Activated CD8-positive, alpha-beta memory T cell treated with anti-CD3 and anti-CD28 coated beads, Interleukin-2, amount 50 U/mL, for 1 hour (primary cell): ENCODE results near the gene PPP1R12B.
"Not testable (repeated sequence)": the region's sequence is repeated elsewhere in the genome, so short reads cannot be mapped to it uniquely, and the experiment has no call there.

Experiments used
- DNase-seq: peaks from one replicate; pipeline ENCODE4 v3.0.0-alpha.2; 2020; ENCODE audit errors: extremely low read depth

Gene PPP1R12B

DNA sequence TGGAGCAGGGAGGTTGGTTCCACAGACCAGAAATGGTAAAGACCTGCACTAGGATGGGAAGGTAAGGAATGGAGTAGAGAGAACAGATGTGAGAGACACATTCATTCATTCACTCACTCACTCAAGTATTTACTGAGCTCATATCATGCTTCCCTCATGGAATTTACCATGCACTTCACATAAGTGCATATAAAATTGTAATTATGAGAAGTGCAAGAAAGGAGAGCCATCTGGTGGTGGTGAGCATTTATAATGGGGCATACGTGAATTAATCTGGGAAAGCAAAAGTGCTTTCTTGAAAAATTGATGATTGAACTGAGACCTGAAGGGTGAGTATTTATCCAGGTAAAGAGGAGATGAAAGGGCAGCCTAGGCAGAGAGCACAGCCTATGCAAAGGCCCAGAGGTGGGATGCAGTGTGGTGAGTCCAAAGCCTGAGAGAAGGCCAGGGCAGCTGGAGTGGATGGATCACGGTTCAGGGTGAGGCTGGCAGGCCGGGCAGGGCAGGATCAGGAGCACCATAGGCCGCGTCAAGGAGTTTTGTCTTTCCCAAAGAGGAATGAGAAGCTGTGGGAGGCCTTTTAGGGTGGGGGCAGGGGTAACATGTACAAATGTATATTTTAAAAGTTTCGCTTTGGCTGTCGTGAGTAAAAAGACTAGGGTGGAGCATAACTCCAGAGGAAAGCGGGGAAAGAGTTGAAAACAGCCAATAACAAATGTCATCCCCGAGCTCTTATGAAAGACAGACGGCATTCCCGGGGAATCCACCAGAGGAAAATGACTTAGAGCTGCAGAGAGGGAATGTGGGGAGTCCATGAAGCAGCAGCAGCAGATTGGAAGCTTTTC, 266.1 kb downstream of the PPP1R12B start:
- not testable (repeated sequence) for DNase-seq

DNA sequence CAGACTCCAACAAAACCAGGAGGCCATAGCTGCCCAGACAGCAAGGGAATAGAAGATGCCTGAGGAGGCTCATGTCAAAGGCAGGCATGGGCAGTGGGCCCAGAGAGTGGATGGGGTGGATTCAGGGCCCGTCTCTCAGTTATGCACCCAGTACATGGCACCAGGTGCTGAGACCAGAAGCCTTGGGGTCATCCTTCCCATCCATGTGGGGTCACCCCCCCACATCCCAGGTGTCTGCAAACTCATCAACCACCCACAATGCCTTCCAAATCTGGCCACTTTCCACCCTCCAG, 266.7 kb downstream of the PPP1R12B start:
- not testable (repeated sequence) for DNase-seq

DNA sequence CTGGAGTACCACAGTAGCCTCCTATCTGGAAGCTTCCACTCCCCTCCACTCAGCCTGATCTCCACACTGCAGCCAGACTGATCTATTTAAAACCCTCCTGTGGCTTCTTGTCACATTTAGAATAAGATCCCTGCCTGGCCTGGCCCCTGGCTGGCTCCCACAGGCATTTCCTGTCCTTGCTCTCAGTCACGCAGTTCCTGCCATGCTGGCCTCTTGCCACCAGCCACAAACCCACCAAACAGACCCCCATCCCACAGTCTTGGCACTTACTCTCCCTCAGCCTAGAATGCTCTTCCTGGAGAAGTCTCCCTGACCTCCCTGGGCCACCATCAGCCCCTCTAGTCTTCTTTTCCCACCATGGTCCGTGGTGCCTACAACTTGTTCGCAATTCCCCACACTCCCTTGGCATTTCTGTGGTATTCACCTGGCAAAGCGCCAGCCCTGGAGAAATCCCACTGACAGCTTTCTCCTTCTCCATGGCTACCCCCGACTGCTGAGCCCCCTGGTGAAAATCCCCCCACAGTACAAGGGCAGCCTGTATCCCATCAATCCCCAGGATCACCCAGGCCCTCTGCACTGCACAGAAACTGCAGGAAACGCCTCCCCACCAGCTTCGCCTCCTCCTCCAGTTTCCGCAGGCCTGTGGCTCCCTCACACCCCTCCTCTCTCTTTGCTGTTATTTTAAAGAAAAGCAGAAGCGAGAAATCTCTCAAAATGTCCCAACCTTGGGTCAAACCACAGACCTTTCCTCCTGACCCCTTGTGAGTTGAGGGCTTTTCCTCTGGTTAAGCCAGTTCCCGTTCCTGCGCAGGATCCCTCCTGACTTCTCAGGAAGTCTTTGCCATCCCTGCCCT, 267.2 kb downstream of the PPP1R12B start:
- no peak for DNase-seq

DNA sequence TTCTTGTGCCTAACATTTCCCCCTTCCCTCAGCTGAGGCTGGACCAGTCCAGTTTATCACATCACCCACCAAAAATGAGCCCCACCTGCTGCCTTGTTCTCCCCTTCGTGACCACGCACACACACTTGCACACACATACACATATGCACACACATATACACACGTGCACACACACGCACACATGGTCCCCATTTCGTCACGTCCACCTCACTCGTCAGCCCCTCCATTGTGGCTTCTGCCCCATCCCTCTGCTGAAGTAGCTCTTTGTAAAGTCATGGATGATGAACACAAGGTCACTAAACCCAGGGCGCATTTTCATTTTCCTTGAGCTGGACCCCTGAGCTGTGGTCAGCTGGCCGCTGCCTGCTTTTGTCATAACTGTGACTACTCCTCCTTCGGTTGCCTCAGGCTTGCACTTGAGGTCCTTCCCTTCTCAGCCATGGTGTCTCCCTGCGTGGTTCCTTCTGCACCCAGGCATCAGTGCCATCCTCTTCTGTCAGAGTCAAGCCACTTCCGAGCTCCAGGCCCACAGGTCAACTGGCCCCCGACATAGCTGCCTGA, 267.9 kb downstream of the PPP1R12B start:
- DNase-seq, result no peak

DNA sequence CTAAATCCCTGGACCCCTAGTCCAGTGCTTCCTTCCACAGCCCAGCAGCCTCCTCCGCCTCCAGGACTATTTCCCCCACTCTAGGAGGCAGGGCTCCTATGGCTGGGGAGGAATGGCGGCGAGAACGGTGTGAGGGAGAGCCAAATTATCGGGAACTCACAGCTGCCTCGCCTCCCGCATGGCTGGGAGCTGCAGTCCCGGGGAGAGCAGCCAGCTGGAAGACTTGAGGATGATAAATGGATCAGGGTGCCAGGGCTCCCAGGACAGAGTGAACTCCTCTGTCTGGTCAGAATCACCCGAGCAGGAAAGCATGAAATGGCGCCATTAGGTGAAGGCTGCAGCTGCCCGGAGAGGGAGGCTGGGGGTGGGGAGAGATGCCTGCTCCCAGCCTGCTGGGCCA, 270.5 kb downstream of the PPP1R12B start:
- not testable (repeated sequence) for DNase-seq

DNA sequence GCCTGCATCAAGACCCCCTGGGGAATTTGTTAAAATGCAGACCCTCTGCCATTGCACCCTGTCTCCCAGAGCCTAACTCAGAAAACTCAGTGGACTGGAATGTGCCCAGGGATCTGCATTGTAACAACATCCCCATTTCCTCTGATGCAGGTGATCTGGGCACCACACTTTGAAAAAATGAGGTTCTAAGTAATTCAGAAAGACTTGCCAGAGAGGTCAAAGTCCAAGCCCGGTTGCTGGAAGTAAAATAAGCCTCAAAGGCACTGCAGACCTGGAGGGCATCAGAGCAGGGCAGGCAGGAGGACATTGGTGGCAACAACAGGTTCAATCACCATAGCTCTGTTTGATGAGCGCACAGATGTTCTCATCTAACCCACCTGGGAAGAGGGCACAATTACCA, 271.0 kb downstream of the PPP1R12B start:
- DNase-seq, result no peak

DNA sequence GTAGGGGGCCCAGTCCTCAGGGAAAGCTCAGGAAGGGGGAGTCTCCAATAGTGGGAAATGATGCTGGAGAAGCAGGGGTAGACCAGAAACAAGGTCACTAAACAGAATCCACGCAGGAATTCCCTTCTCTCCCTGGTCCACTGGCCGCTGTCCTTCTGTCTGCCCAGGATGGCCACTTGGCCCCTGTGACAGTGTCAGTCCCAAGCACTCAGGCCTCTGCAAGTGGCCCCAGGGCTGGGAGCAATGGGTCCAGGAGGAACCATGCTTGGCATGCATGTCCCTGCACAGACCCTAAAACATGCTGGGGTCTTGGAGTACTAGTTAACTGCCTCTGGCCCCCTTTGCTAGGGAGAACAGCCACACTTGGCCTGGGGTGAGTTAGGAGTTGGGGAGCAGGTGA, 271.5 kb downstream of the PPP1R12B start:
- not testable (repeated sequence) for DNase-seq

DNA sequence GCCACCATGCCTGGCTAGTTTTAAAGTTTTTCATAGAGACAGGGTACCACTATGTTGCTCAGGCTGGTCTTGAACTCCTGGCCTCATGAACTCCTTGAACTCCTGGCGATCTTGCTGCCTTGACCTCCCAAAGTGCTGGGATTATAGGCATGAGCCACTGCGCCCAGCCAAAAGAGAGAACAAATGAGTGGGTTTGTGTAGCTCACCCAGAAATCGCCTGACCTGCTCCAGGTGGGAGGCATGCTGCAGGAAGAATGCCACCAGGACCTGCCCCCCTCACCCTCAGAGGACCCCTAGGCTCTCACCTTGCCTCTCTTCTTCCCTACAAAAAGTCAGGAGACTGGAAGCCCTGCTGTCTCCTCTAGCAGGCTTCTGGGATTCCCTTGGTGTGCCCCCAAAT, 272.9 kb downstream of the PPP1R12B start:
- DNase-seq, result no peak

DNA sequence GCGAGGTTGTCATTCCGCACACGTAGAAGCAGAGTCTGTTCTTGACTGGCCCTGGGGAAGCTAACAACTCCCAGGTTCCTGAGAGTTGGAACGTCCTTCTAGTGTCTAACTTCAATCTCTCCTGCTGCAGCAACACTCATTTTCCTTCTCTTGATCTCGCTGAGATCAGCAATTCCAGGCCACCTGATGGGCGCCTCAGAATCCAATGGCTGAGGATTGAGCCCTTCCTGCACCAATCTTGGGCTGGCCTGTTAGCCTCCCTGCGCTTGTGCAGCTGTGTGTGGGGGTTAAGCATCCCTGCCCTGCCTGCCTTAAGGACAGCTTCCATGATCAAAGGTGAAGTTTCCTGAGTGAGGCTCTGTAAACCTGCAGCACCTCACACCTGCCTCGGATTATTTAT, 273.9 kb downstream of the PPP1R12B start:
- no peak for DNase-seq

DNA sequence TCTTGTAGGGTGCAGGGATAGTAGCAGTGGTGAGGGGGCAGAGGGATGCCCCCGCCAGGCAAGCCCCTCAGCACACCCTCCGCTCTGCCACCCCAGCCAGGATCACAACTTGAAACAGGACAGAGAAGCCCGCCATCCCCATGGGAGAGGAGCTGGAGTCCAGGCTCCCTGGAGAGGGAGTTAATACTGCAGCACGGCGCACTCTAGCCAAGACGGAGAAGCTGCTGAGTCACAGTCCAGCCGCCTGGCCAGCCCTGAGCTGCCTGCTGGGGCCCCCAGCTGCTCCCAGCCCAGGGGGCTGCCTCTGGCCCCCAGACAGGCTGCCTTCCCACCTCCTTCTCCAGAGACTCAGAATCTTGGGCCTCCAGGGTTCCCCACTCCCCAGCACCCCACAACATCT, 274.6 kb downstream of the PPP1R12B start:
- DNase-seq, result no peak

DNA sequence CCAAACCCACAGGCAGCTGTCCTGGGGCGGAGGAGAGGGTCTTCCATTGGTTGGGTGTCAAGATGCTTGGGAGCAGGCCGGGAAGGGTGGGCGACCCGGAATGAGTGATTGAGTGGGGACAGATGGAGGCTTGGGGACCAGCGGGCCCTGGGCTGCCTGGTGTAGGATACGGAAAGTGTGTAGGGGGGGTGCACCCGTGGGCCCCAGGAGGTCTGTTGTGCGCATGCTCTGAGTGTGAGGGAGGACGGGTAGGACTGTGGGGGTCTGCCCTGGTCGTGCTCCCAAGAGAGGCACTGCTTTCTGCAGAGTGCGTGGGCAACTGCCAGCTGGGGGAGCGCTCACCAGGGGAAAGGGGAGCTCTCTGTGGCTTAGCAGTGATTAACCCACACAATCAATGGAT, 275.0 kb downstream of the PPP1R12B start:
- DNase-seq, result not testable (repeated sequence)

DNA sequence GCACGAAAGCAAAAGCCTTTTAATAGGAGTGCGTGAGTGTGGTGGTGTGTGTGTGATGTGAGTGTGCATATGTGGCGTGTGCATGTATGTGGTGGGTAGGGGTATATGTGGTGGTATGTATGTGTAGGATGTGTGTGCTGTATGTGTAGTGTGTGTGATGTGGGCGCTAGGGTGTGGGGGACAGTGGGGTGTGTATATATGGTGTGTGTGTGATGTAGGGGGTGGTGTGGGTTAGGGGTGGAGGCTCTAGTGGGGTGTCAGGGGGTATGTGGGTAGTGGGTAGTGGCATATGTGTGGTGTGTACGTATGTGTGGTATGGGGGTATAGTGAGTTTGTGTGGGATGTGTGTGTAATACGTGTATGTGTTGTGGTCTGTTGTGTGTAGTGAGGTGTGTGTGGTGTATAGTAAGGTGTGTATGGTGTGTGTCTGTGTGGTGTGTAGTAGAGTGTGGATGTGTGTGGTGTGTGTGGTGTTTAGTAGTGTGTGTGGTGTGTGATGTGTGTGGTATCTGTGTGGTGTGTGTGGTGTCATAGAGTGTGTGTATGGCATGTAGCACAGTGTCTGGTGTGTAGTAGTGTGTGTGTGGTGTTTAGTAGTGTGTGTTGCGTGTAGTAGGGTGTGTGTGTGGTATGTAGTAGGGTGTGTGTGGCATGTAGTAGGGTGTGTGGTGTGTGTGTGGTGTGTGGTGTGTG, 275.7 kb downstream of the PPP1R12B start:
- DNase-seq, result no peak

DNA sequence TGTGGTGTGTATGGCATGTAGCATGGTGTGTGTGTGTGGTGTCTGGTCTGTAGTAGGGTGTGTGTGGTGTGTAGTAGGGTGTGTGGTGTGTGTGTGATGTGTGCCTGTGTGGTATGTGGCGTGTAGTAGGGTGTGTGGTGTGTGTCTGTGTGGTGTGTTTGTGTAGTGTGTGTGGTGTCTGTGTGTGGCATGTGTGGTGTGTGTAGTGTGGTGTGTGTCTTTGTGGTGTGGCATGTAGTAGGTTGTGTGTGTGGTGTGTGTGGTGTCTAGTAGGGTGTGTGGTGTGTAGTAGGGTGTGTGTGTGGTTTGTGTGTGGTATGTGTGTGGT, 276.2 kb downstream of the PPP1R12B start:
- no peak for DNase-seq

DNA sequence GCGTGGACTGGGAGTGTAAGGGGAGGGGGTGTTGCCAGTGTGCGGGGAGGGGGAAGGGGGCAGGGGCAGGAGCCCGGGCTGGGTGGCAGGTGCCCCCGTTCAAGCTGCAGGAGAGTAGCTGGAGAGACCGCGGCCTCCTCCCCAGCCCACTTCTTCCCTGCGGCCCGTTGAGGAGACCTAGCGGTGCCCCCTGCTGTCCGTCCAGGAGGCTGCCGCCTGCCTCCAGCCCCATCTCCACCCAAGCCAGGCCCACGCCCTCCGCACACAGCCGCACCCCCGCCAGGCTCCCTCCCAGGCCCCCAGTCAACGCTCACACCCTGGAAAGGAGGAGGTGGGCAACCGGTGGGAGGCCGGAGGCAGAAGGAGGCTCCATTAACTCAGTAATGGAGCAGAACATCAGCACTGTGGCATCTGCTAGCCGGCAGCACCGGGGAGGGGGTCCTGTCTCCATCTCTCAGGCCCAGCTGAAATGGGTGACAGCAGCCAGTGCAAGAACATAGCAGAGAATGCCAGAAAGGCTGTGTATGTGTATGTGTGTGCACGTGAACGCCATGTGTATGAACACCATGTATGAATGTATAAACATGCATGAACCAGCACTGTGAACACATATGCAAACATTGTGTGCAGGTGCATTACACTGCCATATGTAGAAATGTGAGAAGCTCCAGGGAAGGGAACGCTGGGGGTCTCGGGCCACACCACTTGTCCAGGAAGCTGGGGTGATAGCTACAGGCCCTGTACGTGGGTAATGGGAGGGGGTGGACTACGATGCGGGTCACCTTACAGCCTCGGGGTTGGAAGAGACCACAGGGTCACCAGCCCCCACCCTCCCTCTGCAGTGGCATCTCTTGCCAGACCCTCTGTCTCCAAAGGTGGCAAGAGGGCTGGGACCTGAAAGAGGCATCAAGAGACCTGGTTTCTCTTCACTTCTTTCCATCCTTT, 277.2 kb downstream of the PPP1R12B start:
- DNase-seq, result no peak

DNA sequence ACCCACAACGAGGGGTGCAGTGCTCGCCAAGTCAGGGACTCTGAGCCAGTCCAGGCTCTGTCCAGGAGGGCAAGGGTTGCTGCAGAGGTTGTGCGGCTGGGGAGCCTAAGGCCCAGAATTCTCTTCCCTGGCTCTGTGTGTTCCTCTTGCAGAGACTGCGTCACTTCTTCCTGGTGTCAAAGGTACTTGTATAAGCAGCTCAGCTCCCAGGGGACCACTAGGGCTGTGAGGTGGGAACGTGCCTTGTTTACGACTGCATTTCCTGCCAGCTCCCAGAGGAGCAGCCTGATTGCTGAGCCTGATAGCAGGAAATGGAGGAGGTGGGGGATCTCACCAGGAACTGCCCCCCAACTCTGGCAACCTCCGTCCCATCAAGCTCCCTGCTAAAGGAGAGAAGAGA, 278.5 kb downstream of the PPP1R12B start:
- not testable (repeated sequence) for DNase-seq

DNA sequence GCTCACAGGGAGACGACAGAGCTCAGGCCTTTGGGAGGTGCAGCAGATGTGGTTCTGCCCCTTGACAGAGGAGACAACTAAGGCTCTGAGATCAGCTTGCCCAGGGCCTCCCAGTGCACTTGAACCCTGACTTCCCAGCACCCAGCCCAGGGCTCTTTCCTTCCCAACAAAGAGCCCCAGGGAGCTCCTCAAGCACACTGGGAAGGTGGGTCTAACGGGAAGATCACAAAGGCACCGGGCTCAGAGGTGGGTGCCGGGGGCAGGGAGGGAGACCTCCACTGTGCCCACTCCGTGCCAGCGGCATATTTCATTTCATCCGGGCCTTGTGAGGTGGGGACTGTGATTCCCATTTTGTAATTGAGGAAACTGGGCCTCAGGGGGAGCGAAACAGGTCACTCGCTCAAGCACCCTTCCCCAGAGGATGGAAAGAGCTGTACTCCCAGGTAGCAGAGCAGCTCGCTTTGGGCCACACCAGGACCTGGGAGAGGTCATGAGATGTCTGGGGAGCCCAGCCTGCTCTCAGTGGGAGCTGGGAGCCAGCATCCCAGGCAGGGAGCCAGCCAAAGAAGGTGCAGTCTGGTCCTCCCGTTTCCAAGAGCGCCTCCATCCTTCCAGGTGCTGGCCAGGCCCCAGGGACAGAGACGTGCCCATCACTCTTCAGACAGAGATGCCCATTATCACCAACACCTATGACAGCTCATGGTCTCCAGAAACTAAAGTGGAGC, 279.5 kb downstream of the PPP1R12B start:
- no peak for DNase-seq

DNA sequence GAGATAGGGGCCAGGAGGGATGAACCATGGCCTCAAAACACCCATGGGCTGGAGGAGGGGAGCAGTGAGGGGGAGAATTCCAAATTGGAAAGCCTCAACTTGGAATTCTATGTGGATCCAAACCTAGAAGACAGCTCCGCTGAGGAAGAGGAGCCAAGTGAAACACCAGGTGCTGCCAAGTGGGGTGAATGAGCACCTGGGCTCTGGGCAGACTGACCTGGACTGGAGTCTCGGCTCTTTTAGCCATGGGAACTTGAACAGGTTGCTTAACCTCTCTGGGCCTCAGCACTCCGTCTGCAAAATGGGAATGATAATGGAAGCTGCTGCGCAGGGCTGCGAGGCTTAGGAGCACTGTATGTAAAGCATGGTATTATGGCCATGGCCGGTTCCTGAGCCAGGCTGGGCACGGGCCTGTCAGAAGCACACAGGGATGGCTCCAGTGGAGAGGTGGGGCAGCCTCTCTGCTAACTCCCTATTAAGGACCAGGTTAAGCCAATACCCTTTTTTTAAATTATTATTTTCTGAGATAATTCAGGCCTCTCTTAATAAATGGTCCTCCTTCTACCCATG, 280.2 kb downstream of the PPP1R12B start:
- no peak for DNase-seq

DNA sequence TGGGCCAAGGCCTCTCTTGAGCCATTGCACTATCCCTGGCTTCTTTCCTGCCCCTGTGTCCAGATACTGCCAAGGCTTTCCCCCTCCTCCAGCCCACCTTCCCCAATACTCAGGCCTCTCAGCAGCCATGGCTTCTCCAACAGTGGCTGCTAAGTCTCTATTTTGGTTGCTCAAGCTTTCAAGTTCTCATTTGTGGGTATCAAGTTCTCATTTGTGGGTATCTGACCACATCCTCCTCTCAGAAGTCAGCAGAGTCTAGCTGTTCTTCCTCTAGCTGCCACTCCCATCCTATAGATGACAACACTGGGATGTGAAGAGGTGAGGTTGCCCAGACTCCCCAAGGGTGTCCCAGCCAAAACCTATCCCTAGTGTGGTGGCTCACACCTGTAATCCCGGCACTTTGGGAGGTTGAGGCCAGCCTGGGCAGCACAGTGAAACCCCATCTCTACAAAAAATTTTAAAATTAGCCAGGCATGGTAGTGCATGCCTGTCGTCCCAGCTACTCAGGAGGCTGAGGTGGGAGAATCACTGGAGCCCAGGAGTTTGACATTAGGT, 280.8 kb downstream of the PPP1R12B start:
- DNase-seq, result not testable (repeated sequence)

DNA sequence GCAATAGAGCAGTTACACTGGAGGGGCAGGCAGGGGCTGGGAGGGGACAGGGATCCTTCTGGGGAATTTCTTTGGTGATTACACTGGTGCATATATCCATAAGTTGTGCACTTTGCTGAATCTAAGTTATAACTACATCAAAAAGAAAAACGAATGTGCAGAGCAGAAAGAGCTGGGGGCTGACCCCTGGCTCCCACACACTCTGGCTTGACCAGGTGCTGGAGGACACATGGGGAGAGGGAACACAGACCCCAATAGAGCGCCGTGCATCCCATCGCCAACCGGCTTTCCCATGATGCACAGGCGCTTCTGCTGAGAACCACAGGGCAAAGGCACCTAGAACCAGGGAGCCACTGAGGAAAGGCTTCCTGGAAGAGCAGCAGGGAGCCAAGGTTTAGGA, 281.6 kb downstream of the PPP1R12B start:
- not testable (repeated sequence) for DNase-seq

DNA sequence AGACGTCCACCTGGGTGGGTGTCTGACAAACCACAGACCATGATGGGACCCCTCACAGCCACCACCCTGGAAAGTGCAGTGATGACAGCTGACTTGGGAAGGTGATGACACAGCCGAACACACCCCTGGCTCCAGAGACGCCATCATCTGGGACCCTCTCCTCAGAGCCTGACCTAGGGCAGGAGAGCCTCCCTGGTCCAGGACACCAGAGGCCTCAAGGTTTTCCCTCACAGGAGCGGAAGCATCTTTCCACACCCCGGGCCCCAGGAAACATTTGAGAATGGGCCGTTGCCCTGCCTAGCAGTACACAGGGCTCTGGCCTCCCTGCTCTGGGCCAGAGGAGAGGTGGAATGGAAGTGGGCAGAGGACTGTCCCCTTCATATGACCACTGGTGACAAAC, 282.0 kb downstream of the PPP1R12B start:
- no peak for DNase-seq
